Hepatocyte (in vitro differentiated cells): ENCODE results near the gene POLR2H.

Source experiments
- CTCF ChIP-seq: fragments of 200-600 bp; sonication (generic); IDR thresholded peaks from 2 replicates; pipeline ENCODE4 v1.5.1; 2016; ENCODE audit warnings: antibody characterized with exemption, mild to moderate bottlenecking; ENCODE audit not compliant: poor library complexity
- EZH2 ChIP-seq: fragments of 200-600 bp; sonication (generic); IDR thresholded peaks from 2 replicates; pipeline ENCODE4 v1.6.1; 2016; ENCODE audit warnings: antibody characterized with exemption, mild to moderate bottlenecking, borderline replicate concordance
- EZH2phosphoT487 ChIP-seq: fragments of 200-600 bp; sonication (generic); IDR thresholded peaks from one replicate; pipeline ENCODE4 v1.6.1; 2018; ENCODE audit warnings: antibody characterized with exemption, mild to moderate bottlenecking, low read depth, moderate library complexity; ENCODE audit not compliant: unreplicated experiment, severe bottlenecking

- TF ChIP-seq CTCF (no peak), EZH2phosphoT487 (no peak), EZH2 (no peak)
These were observed 29.0 kb upstream of the POLR2H start for GRCh38 chr3:184332370-184333090.
